ENCODE measurements around the gene EXOC2.

EXOC2 gene

DNA sequence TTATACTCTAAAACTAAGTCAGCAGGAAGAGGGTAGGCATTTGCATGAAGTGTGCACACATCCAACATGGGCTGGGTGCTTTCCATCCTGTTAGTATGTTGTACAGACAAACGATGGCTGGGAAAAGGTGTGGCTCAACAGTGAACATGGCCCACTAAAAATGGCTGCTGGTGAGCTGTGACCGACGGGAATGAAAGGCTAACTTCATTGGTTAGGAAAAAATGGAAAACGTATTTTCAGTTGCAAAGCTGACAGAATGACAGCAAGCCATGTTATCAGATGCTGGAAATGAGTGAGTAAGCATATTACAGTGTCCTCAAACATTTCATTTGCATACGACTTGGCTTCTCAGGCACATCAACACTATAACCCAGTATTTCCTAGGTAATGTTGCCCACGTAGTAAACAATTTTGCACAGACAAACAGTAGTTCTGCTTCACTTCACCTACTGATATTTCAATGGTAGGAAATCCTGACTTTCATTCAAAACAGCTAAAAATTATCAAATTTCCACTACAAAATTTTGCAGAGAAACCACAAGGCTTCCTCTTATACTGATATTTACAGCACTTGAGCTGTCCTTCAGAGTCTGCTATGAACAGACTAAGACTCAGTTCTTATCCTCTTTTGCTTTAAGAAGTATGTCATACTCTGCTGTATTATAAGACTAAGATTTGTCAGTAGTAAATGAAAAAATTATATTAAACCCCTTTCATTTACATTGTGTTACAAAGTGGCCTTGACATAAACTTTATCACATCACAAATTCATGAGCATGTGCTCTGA, 202.5 kb downstream of the EXOC2 start:
- DNase-seq: no peak

DNA sequence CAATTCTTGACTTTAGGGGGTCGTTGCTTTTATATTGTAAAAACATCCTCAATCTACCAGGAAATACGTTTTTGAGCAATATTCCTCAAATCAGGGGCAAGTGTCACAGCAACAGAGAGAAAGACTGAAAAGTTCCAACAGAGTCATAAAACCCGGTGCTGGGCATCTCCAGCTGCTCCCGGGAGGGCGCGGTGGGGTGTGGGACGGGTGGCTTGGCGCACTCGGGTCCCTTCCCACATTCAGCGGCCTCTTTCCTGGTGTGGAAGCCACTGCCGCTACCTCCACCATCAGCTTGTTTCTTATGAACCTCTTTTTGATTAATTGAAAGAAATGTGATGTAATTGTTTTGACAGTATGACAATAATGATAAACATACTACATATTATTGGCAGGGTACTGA, 203.2 kb downstream of the EXOC2 start:
- no peak for DNase-seq

DNA sequence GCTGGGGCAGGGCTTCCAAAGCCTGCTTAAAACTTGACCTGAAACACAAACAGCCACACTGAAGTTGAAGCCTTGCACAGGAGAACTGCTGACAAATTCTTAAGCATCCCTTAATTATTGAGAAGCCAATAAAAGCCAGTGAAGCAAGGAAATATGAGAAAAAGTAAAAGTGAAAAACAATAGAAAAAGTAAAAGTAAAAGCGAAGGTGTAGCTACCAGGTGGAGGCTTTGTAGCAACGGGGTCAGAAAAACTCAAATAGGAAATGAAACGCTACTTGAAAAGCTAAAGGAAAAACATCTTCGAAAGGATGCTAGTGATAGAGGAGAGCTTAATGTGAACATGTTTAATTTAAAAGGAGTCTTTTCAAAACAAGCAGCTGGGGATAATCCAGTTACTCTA, 203.9 kb downstream of the EXOC2 start:
- no peak for DNase-seq

GRCh38 chr6:487956-488355, 205.0 kb downstream of the EXOC2 start:
- no peak for DNase-seq

GRCh38 chr6:485655-486170, 207.2 kb downstream of the EXOC2 start:
- no peak for DNase-seq

DNA sequence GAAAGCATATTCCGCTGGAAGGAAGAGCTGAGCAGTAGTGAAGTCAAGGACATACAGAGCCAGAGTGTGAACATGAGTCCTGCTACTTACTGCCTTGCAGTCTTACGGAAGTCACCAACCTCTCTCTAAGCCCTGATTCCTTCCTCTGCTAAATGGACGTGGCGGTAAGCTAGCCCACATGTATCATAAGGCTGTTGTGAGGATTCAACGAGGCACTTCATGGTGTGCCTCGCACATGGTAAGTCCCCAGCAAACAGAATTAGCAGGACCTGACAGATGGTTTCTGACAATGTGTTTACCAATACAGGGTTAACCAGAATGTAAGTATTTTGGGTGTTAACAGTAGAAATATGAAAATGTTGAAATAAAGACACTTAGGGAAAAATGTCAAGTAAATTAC, 208.2 kb downstream of the EXOC2 start:
- DNase-seq: no peak

DNA sequence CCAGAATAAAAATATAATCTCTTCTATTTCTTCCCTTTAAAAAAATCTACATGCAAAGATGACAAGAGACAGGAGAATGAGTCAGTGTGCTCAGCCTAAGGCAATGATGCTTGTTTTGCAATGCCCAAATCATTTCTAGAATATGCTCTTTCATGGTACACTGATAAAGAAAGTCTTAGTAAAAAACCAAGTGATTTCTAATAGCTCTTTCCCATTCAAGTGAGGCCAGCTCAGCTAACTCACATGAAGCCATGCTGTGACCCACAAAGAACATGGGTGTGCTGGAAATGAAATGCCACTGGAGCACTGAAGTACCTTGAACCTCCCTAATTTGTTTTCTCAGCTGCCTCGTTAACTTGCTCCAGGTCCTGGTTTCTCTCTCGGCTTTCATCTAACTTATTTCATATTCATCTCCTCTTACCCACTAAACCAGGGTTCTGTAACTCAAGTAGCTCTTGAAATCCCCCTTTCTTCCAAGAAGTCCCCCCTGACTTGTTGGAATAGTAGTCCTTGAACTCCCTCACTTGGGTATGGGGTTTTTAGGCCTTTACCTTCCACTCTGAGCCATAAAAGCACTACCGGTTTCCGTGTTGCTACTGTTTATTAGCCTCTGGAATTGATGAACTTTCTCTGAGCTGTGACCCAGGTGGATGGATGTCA, 208.7 kb downstream of the EXOC2 start:
- no peak for DNase-seq

DNA sequence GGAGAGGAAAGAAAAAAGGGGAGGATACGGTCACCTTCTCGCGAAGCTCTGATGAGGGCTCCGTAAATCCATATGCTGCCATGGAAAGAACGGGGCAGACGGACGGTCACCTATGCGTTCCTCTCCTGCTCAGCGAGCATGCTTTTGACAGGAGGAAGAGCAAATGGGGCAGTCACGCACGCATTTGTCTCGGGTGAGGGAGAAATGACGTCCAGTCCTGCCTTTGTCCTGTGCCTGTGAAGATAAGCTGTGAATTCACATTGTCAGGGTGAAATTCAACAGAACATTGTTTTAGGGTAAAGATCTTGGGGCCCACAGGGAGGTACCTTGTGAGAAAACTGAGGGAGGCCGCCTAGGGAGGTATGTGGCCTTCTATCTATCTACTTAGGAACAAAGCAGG, 217.6 kb downstream of the EXOC2 start:
- no peak for DNase-seq

- DNase-seq: peak; percentile 85
These were observed 218.3 kb downstream of the EXOC2 start for GRCh38 chr6:474453-475185.

- DNase-seq: no peak
These were observed 219.0 kb downstream of the EXOC2 start for GRCh38 chr6:473768-474452.

DNA sequence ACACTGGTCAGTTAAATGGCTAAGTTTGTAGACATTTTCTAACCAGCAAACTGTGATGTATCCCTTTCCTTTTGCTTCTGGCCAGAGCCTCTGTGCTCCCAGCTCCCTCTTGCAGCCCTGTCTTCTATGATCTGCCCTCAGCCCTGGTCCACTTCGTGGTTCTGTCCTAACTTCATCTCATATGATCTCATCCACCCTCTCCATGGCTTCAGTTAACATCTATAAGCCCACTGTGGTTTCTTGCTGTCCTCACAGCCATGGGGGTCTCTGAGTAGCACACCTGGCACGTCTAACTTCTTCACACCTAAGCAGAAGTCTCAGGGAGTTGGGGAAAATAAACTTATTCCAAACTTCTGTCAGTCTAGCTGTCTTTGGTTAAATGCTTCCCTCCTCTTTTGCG, 219.6 kb downstream of the EXOC2 start:
- DNase-seq: no peak

GRCh38 chr6:470901-471448, 222.0 kb downstream of the EXOC2 start:
- no peak for DNase-seq

- DNase-seq: no peak
These were observed 222.7 kb downstream of the EXOC2 start for GRCh38 chr6:470051-470900.

- no peak for DNase-seq
These were observed 225.3 kb downstream of the EXOC2 start for GRCh38 chr6:467671-468082.

GRCh38 chr6:467111-467510, 225.8 kb downstream of the EXOC2 start:
- no peak for DNase-seq

GRCh38 chr6:466564-466963, 226.4 kb downstream of the EXOC2 start:
- no peak for DNase-seq

- DNase-seq: no peak
These were observed 227.2 kb downstream of the EXOC2 start for GRCh38 chr6:465531-466348.

DNA sequence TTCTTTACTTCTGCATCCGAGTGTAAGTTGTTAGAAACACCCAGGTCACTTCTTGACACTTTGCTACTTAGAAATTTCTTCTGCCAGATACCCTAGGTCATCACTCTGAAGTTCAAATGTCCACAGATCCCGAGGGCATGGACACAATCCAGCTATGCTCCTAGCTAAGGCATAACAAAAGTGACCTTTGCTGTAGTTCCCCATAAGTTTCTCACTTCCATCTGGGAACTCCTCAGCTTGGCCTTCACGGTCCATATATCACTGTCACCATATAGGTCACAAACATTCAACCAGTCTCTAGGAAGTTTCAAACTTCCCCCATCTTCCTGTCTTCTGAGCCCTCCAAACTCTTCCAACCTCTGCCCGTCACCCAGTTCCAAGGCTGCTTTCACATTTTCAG, 236.1 kb downstream of the EXOC2 start:
- no peak for DNase-seq

DNA sequence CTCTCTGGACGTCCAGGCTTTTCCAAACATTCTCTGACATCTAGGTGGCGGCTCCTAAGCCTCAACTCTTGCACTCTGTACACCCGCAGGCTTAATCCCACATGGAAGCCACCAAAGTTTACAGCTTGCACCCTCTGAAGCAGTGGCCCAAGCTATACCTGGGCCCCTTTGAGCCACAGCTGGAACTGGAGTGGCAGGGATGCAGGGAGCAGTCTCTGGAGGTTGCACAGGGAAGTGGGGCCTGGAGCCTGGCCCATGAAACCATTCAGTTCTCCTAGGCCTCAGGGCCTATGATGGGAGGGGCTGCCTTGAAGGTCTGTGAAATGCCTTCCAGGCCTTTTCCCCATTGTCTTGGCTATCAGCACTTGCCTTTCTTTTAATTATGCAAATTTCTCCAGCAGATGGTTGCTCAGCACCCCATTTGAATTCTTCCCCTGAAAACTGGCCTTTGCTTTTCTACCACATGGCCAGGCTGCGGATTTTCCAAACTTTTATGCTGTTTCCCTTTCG, 236.5 kb downstream of the EXOC2 start:
- DNase-seq: no peak

DNA sequence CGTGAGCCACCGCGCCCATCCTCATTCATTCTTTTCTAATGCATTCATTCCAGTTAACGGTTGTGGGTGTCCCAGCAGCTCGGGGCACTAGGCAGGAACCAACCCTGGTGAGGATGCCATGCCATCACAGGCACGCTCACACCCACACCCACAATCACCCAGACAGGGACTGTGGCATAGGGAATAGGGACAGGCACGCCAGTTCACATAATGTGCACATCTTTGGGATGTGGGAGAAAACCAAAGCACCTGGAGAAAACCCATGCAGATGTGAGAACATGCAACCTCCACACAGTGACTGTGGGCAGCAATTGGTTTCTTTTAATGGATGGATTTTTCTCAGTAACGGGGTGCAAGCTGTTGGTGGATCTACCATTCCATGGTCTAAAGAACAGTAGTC, 237.1 kb downstream of the EXOC2 start:
- DNase-seq: no peak
